RWPE1 (cell line): ENCODE measurements around the gene SREBF1.

ENCODE experiments used
- CTCF ChIA-PET: fragments of 350-600 bp; sonication (Branson Sonifier 250); formaldehyde crosslinking; extraction: SDS; loops from one replicate; lab custom pipeline; 2021; lab: Yijun Ruan, JAX
- POLR2A ChIA-PET: fragments of 400-600 bp; formaldehyde crosslinking; extraction: SDS; loops from one replicate; lab custom pipeline; 2020; ENCODE audit warnings: antibody characterized with exemption; ENCODE audit not compliant: low non-redundant PET; lab: Yijun Ruan, JAX
- DNase-seq: peaks from one replicate; pipeline ENCODE4 v3.0.0; 2012; ENCODE audit warnings: low spot score
- H3K27ac ChIP-seq: fragments of 450-650 bp; 2 replicates; pipeline ENCODE4 v1.5.1; 2017
- TF ChIP-seq, protein P1 (sequence below): fragments of 450-650 bp; conservative IDR thresholded peaks from 2 replicates; pipeline ENCODE4 v1.5.1; 2017; ENCODE audit warnings: low read depth, mild to moderate bottlenecking

SREBF1 gene

DNA sequence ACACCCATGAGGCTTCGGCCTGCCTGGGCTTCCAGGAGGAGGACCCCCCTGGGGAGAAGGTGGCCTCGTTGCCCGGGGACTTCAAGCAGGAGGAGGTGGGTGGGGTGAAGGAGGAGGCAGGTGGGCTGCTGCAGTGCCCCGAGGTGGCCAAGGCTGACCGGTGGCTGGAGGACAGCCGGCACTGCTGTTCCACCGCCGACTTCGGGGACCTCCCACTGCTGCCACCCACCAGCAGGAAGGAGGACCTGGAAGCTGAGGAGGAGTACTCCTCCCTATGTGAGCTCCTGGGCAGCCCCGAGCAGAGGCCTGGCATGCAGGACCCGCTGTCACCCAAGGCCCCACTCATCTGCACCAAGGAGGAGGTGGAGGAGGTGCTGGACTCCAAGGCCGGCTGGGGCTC lies 41.5 kb downstream of the SREBF1 start:
- DNase-seq = no peak
- TF ChIP-seq, protein P1, sequence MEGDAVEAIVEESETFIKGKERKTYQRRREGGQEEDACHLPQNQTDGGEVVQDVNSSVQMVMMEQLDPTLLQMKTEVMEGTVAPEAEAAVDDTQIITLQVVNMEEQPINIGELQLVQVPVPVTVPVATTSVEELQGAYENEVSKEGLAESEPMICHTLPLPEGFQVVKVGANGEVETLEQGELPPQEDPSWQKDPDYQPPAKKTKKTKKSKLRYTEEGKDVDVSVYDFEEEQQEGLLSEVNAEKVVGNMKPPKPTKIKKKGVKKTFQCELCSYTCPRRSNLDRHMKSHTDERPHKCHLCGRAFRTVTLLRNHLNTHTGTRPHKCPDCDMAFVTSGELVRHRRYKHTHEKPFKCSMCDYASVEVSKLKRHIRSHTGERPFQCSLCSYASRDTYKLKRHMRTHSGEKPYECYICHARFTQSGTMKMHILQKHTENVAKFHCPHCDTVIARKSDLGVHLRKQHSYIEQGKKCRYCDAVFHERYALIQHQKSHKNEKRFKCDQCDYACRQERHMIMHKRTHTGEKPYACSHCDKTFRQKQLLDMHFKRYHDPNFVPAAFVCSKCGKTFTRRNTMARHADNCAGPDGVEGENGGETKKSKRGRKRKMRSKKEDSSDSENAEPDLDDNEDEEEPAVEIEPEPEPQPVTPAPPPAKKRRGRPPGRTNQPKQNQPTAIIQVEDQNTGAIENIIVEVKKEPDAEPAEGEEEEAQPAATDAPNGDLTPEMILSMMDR = no peak
- ChIA-PET POLR2A (no interaction called here), CTCF (no interaction called here)
- H3K27ac ChIP-seq = no peak overlapping the region

DNA sequence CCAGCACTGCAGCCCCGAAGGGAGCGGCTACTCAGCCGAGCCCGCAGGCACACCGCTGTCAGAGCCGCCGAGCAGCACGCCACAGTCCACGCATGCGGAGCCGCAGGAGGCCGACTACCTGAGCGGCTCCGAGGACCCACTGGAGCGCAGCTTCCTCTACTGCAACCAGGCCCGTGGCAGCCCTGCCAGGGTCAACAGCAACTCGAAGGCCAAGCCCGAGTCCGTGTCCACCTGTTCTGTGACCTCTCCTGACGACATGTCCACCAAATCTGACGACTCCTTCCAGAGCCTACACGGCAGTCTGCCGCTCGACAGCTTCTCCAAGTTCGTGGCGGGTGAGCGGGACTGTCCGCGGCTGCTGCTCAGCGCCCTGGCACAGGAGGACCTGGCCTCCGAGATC lies 42.4 kb downstream of the SREBF1 start:
- ChIA-PET POLR2A (no interaction called here), CTCF (no interaction called here)
- DNase-seq = no peak
- H3K27ac ChIP-seq = peak overlapping the region; percentile 74; the same call in 1 of the 2 replicates
- TF ChIP-seq, protein P1 = no peak

DNA sequence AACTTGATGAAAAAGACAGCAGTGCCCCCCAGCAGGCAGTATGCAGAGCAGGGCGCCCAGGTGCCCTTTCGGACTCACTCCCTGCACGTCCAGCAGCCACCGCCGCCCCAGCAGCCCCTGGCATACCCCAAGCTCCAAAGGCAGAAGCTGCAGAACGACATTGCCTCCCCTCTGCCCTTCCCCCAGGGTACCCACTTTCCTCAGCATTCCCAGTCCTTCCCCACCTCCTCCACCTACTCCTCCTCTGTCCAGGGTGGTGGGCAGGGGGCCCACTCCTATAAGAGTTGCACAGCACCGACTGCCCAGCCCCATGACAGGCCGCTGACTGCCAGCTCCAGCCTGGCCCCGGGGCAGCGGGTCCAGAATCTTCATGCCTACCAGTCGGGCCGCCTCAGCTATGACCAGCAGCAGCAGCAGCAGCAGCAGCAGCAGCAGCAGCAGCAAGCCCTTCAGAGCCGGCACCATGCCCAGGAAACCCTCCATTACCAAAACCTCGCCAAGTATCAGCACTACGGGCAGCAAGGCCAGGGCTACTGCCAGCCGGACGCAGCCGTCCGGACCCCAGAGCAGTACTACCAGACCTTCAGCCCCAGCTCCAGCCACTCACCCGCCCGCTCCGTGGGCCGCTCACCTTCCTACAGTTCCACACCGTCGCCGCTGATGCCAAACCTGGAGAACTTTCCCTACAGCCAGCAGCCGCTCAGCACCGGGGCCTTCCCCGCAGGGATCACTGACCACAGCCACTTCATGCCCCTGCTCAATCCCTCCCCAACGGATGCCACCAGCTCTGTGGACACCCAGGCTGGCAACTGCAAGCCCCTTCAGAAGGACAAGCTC lies 43.2 kb downstream of the SREBF1 start:
- TF ChIP-seq, protein P1 = no peak
- H3K27ac ChIP-seq = peak overlapping the region; percentile 74
- POLR2A ChIA-PET = no interaction called here
- DNase-seq = no peak
- CTCF ChIA-PET = interaction anchor here (0.6 kb wide), 1 partner anchor 432 kb away, joined by 4 read pairs; no protein-coding TSS in a partner anchor

DNA sequence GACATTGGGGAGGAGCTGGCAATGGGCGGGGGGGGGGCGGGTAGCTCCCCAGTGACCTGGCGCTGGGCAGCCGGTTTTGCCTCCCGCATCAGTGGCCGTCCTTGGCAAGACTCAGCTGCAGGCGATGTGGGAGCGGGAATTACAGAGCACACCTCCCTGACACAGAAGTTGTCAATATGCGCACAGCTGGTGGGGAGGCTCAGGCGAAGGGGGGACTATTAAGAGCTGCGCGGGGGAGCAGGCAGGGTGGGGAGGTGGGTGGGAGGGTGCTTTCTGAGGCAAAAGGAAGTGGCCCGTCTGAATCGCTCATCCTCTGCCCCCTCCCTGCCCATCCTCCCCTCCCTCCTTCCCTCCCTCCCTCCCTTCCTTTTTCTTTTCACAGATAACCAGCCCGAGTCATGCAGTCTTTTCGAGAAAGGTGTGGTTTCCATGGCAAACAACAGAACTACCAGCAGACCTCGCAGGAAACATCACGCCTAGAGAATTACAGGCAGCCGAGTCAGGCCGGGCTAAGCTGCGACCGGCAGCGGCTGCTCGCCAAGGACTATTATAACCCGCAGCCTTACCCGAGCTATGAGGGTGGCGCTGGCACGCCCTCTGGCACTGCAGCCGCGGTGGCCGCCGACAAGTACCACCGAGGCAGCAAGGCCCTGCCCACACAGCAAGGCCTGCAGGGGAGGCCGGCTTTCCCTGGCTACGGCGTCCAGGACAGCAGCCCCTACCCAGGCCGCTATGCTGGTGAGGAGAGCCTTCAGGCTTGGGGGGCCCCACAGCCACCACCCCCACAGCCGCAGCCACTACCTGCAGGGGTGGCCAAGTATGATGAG lies 44.0 kb downstream of the SREBF1 start:
- TF ChIP-seq, protein P1 = no peak
- ChIA-PET CTCF (no interaction called here), POLR2A (no interaction called here)
- peak overlapping the region; percentile 74 for H3K27ac ChIP-seq
- DNase-seq = no peak

DNA sequence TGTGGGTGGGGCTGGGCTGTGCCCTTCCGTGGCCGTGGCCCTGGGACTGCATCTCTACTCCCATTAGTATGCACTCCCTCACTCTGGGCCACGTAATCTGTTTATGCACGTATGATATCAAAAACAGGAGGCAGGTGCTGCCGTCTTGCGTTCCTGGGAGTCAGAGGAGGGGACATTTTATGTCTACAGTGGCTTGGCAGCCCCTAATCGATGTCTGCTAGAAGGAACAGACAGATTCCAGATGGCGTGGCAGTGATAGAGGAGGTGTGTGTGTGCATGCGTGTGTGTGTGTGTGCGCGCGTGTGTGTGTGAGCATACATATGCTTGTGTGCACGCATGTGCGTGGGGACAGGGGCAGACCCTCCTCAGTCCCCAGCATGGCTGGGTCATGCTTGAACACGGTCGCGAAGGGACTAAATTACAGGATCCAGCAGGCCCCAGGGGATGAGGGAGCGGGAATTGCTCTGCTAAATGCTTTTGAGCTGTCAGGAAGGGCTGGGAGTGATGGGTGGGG lies 44.7 kb downstream of the SREBF1 start:
- peak overlapping the region; percentile 74 for H3K27ac ChIP-seq
- ChIA-PET CTCF (no interaction called here), POLR2A (no interaction called here)
- no peak for DNase-seq
- TF ChIP-seq, protein P1 = no peak
